Neural progenitor cell (in vitro differentiated cells): ENCODE measurements around the gene ST7. TPM values are rescaled to one million over a fixed set of nuclear protein-coding genes. Genes with fewer than 3 reads are reported as not detected.

Experiments
- DNase-seq: peaks from one replicate; pipeline ENCODE4 v3.0.0-alpha.2; 2016; ENCODE audit warnings: low spot score
- H2AFZ ChIP-seq: fragments of 200-600 bp; sonication (generic); replicated peaks from 2 replicates; pipeline ENCODE4 v1.6.1; 2016; ENCODE audit warnings: antibody characterized with exemption
- H3F3A ChIP-seq: fragments of 200-600 bp; sonication (generic); 2 replicates; pipeline ENCODE4 v1.6.1; 2016; ENCODE audit warnings: antibody characterized with exemption, low read depth
- H3K27ac ChIP-seq: fragments of 200-600 bp; sonication (generic); 2 replicates; pipeline ENCODE4 v1.5.1; 2016; ENCODE audit warnings: mild to moderate bottlenecking
- H3K27me3 ChIP-seq: fragments of 200-600 bp; sonication (generic); 2 replicates; pipeline ENCODE4 v1.6.1; 2016; ENCODE audit warnings: mild to moderate bottlenecking, moderate library complexity
- H3K36me3 ChIP-seq: fragments of 200-600 bp; sonication (generic); 2 replicates; pipeline ENCODE4 v1.5.1; 2016
- H3K4me1 ChIP-seq: fragments of 200-600 bp; sonication (generic); 2 replicates; pipeline ENCODE4 v1.6.1; 2016; ENCODE audit warnings: mixed run types
- H3K4me2 ChIP-seq: fragments of 200-600 bp; sonication (generic); 2 replicates; pipeline ENCODE4 v1.6.1; 2016
- H3K4me3 ChIP-seq: fragments of 200-600 bp; sonication (generic); 2 replicates; pipeline ENCODE4 v1.5.1; 2016
- H3K79me2 ChIP-seq: fragments of 200-600 bp; sonication (generic); 2 replicates; pipeline ENCODE4 v1.6.1; 2016; ENCODE audit warnings: low read depth
- H3K9ac ChIP-seq: fragments of 200-600 bp; sonication (generic); 2 replicates; pipeline ENCODE4 v1.6.1; 2016
- H3K9me3 ChIP-seq: fragments of 200-600 bp; sonication (generic); 2 replicates; pipeline ENCODE4 v1.5.1; 2016; ENCODE audit warnings: low read depth
- H4K20me1 ChIP-seq: fragments of 200-600 bp; sonication (generic); 2 replicates; pipeline ENCODE4 v1.6.1; 2016; ENCODE audit warnings: low read depth
- H3K27ac Mint-ChIP-seq: 3 replicates; pipeline ENCODE4 v1.8.0; 2021; ENCODE audit warnings: mixed read lengths
- H3K27me3 Mint-ChIP-seq: 2 replicates; pipeline ENCODE4 v1.8.0; 2022; ENCODE audit warnings: low read depth, mild to moderate bottlenecking, inconsistent platforms, moderate library complexity, mixed read lengths; ENCODE audit not compliant: insufficient read depth
- H3K36me3 Mint-ChIP-seq: 3 replicates; pipeline ENCODE4 v1.8.0; 2021; ENCODE audit warnings: mixed read lengths
- H3K4me1 Mint-ChIP-seq: 3 replicates; pipeline ENCODE4 v1.8.0; 2021; ENCODE audit warnings: mixed read lengths
- H3K4me3 Mint-ChIP-seq: 3 replicates; pipeline ENCODE4 v1.8.0; 2021; ENCODE audit warnings: mild to moderate bottlenecking, moderate library complexity, mixed read lengths
- H3K9me3 Mint-ChIP-seq: 3 replicates; pipeline ENCODE4 v1.8.0; 2020; ENCODE audit warnings: mixed read lengths
- CTCF ChIP-seq: fragments of 200-600 bp; sonication (generic); IDR thresholded peaks from 2 replicates; pipeline ENCODE4 v1.5.1; 2017; ENCODE audit warnings: antibody characterized with exemption, mild to moderate bottlenecking
- EZH2 ChIP-seq: fragments of 200-600 bp; sonication (generic); IDR thresholded peaks from 2 replicates; pipeline ENCODE4 v1.6.1; 2017; ENCODE audit warnings: antibody characterized with exemption, mild to moderate bottlenecking, moderate library complexity
- EZH2phosphoT487 ChIP-seq: fragments of 200-600 bp; sonication (generic); IDR thresholded peaks from 2 replicates; pipeline ENCODE4 v1.6.1; 2017; ENCODE audit warnings: antibody characterized with exemption
- total RNA-seq: library from RNA; depleted of rRNA; stranded (reverse); fragments of >200 nt; gene quantifications from 2 replicates; pipeline ENCODE4 v1.2.3, GENCODE V29; 2015; ENCODE audit warnings: low replicate concordance

Gene ST7
- total RNA-seq, 1 donor from 2014 or later = 5.8 TPM

GRCh38 chr7:117269886-117270285, 316.6 kb downstream of the ST7 start:
- no peak for DNase-seq
- Histone ChIP-seq H3K9ac (no peak overlapping the region), H2AFZ (no peak overlapping the region), H3K4me1 (peaks cover 12% of the 10 kb centered on the region), H4K20me1 (no peaks in the 10 kb centered on the region), H3K36me3 (no peaks in the 10 kb centered on the region), H3K79me2 (no peaks in the 10 kb centered on the region), H3K27ac (no peak overlapping the region), H3K4me2 (no peak overlapping the region), H3K4me3 (no peak overlapping the region), H3F3A (no peaks in the 10 kb centered on the region), H3K9me3 (no peaks in the 10 kb centered on the region), H3K27me3 (no peaks in the 10 kb centered on the region)
- Mint-ChIP-seq H3K4me3 (no peak overlapping the region), H3K9me3 (peaks cover 2% of the 10 kb centered on the region), H3K27me3 (no peaks in the 10 kb centered on the region), H3K36me3 (no peaks in the 10 kb centered on the region), H3K4me1 (peaks cover 9% of the 10 kb centered on the region), H3K27ac (no peak overlapping the region)
- TF ChIP-seq CTCF (no peak), EZH2 (no peak), EZH2phosphoT487 (no peak)

- H3K79me2 ChIP-seq = no peaks in the 10 kb centered on the region
- no peaks in the 10 kb centered on the region for H3K9me3 ChIP-seq
- no peak overlapping the region for H3K9ac ChIP-seq
- TF ChIP-seq EZH2 (no peak), EZH2phosphoT487 (no peak), CTCF (no peak)
- no peak overlapping the region for H3K4me2 ChIP-seq
- no peak for DNase-seq
- peaks cover 9% of the 10 kb centered on the region for H3K4me1 Mint-ChIP-seq
- peaks cover 12% of the 10 kb centered on the region for H3K4me1 ChIP-seq
- no peak overlapping the region for H2AFZ ChIP-seq
- H3K36me3 Mint-ChIP-seq = no peaks in the 10 kb centered on the region
- H3F3A ChIP-seq = no peaks in the 10 kb centered on the region
- H3K27ac Mint-ChIP-seq = no peak overlapping the region
- no peaks in the 10 kb centered on the region for H3K27me3 Mint-ChIP-seq
- H4K20me1 ChIP-seq = no peaks in the 10 kb centered on the region
- H3K27me3 ChIP-seq = no peaks in the 10 kb centered on the region
- no peak overlapping the region for H3K27ac ChIP-seq
- H3K4me3 Mint-ChIP-seq = no peak overlapping the region
- H3K4me3 ChIP-seq = no peak overlapping the region
- H3K9me3 Mint-ChIP-seq = peaks cover 2% of the 10 kb centered on the region
- H3K36me3 ChIP-seq = no peaks in the 10 kb centered on the region
These were observed 317.1 kb downstream of the ST7 start for GRCh38 chr7:117270371-117270770.

GRCh38 chr7:117271566-117271965, 318.3 kb downstream of the ST7 start:
- Mint-ChIP-seq H3K4me3 (no peak overlapping the region), H3K36me3 (no peaks in the 10 kb centered on the region), H3K4me1 (peaks cover 9% of the 10 kb centered on the region), H3K9me3 (no peaks in the 10 kb centered on the region), H3K27me3 (no peaks in the 10 kb centered on the region), H3K27ac (no peak overlapping the region)
- H3K4me1 ChIP-seq = peaks cover 12% of the 10 kb centered on the region
- H3K9ac ChIP-seq = no peak overlapping the region
- H3K36me3 ChIP-seq = no peaks in the 10 kb centered on the region
- TF ChIP-seq EZH2 (no peak), CTCF (no peak), EZH2phosphoT487 (no peak)
- no peak overlapping the region for H2AFZ ChIP-seq
- no peak overlapping the region for H3K27ac ChIP-seq
- no peak overlapping the region for H3K4me3 ChIP-seq
- no peak for DNase-seq
- H3F3A ChIP-seq = no peaks in the 10 kb centered on the region
- no peaks in the 10 kb centered on the region for H3K27me3 ChIP-seq
- no peaks in the 10 kb centered on the region for H3K79me2 ChIP-seq
- no peaks in the 10 kb centered on the region for H3K9me3 ChIP-seq
- no peak overlapping the region for H3K4me2 ChIP-seq
- no peaks in the 10 kb centered on the region for H4K20me1 ChIP-seq
